ENCODE measurements around the gene MSH6.

MSH6 gene

GRCh38 chr2:47783486-47784351 lies 774 bp downstream of the MSH6 start:
- peak; percentile 19 to 22 for ATAC-seq

- ATAC-seq, result no peak
Measured at GRCh38 chr2:47784352-47784851, 1.5 kb downstream of the MSH6 start.

DNA sequence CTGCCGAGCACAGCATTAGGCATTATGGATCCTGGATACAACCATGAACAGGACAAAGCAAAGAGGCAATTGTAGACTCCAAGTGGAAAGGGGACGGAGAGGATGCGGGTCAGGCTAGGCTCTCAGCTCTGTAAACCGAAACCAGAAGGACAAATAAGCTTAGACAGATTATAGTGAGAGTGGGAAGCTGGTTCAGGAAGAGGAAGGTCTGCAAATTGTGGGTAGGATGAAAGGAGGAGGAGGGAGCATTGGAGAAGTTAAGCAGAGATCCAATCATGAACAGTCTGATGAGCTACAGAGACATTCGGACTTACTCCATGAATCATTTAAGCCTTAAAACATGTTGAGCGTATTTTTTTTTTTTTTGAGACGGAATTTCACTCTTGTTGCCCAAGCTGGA lies 3.0 kb downstream of the MSH6 start:
- no peak for ATAC-seq

GRCh38 chr2:47796090-47796697 lies 13.2 kb downstream of the MSH6 start:
- ATAC-seq, result no peak

DNA sequence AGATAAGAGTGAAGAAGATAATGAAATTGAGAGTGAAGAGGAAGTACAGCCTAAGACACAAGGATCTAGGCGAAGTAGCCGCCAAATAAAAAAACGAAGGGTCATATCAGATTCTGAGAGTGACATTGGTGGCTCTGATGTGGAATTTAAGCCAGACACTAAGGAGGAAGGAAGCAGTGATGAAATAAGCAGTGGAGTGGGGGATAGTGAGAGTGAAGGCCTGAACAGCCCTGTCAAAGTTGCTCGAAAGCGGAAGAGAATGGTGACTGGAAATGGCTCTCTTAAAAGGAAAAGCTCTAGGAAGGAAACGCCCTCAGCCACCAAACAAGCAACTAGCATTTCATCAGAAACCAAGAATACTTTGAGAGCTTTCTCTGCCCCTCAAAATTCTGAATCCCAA lies 15.7 kb downstream of the MSH6 start:
- ATAC-seq, result no peak

- no peak for ATAC-seq
Measured at GRCh38 chr2:47799031-47799609, 16.2 kb downstream of the MSH6 start.

DNA sequence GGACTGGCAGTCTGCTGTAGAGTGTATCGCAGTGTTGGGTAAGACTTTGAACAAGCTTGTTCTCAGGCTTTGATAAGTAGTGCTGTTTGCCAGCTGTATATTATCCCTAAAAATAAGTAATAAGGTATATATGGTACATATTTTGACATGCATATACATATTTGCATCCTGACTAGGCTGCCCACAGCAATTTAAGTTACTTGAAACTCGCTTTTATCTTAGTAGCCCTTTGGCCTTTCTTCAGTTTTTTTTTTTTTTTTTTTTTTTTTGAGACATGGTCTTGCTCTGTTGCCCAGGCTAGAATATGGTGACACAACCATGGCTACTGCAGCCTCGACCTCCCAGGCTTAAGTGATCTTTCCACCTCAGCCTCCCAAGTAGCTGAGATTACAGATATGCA lies 18.2 kb downstream of the MSH6 start:
- ATAC-seq, result no peak

DNA sequence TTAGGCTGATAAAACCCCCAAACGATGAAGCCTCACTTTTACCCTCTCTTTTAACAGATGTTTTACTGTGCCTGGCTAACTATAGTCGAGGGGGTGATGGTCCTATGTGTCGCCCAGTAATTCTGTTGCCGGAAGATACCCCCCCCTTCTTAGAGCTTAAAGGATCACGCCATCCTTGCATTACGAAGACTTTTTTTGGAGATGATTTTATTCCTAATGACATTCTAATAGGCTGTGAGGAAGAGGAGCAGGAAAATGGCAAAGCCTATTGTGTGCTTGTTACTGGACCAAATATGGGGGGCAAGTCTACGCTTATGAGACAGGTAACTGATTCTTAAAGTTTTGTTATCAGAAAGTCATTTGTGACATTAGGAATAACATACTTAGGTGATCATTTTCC lies 20.4 kb downstream of the MSH6 start:
- no peak for ATAC-seq

- no peak for ATAC-seq
Measured at GRCh38 chr2:47803770-47804169, 20.8 kb downstream of the MSH6 start.

- no peak for ATAC-seq
Measured at GRCh38 chr2:47805850-47806249, 22.9 kb downstream of the MSH6 start.

DNA sequence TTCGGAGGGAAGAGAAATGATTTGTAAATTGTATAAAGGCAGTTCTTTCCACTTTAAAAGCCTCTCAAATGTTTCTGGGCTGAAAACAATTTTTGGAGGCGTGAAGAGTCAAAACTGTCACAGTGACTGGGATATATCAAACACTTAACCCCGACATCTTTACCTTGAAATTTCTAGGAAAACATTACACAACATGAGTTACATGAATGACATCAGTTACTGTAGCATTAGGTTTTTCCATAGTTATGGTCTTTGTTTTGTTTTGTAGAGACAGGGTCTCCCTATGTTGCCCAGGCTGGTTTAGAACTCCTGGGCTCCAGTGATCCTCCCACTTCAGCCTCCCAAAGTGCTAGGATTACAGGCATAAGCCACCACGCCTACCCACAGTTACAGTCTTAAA lies 25.7 kb downstream of the MSH6 start:
- no peak for ATAC-seq

GRCh38 chr2:47809903-47810302 lies 27.0 kb downstream of the MSH6 start:
- no peak for ATAC-seq

- ATAC-seq, result no peak
Measured at GRCh38 chr2:47810850-47811249, 27.9 kb downstream of the MSH6 start.

- ATAC-seq, result no peak
Measured at GRCh38 chr2:47811668-47812067, 28.7 kb downstream of the MSH6 start.

- peak in 1 of 2 donors; percentile 36 for ATAC-seq
Measured at GRCh38 chr2:47815764-47816163, 32.8 kb downstream of the MSH6 start.

DNA sequence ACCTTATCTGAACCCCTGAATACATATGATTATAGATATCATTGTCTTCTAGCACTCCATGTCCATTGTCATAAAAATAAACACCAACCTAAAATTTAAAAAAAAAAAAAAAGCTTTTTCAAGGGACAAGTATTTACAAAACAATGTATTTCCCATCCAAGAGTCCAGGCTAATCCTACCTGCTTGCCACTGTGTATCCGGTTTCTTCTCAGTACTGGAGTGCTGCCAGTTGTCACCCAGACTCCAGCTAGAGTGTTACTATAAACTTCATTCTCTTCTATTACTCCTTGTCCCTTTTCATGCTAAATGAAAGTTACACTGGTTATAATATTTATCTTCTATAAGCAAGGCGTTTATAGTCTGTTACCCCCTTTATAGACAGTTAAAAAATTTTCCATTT lies 35.8 kb downstream of the MSH6 start:
- ATAC-seq, result no peak

GRCh38 chr2:47819834-47820233 lies 36.9 kb downstream of the MSH6 start:
- no peak for ATAC-seq

- no peak for ATAC-seq
Measured at GRCh38 chr2:47822518-47822917, 39.6 kb downstream of the MSH6 start.

- ATAC-seq, result peak; percentile 32 to 53
Measured at GRCh38 chr2:47833516-47833968, 50.6 kb downstream of the MSH6 start.

DNA sequence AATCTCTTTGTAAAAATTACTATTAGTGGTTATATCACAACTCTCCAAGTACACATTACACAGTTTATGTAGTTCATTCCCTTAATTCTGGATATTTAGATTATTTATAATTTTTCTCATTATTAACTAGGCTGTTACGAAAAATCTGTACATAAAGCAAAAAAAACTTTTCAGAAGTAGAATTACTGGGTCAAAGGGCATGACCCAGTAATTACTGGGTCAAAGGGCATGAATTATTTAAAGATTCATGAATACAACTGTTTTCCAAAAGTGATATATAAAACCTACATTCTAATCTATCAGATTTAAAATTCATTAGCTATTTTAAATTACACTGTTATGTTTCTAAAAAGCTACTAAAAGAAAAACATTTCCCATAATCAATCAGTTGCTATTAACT lies 55.3 kb downstream of the MSH6 start:
- no peak for ATAC-seq

DNA sequence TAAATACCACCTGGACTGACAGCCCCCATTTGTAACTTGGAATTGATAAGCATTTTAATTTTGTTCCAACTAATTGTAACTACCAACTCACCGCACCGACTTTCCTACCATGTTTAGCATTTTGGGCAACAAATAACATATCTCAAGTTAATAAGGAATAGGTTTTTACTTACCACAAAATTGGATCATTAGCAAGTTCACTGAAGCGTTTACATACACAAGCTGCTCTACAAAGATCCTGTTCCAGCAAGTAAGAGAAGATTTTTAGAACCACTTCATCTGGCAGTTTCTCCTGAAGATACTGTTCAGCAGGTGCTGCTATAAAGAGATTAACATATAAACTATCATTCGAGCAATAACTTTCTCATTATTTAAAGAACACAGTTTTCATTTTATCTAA lies 55.7 kb downstream of the MSH6 start:
- ATAC-seq, result no peak

DNA sequence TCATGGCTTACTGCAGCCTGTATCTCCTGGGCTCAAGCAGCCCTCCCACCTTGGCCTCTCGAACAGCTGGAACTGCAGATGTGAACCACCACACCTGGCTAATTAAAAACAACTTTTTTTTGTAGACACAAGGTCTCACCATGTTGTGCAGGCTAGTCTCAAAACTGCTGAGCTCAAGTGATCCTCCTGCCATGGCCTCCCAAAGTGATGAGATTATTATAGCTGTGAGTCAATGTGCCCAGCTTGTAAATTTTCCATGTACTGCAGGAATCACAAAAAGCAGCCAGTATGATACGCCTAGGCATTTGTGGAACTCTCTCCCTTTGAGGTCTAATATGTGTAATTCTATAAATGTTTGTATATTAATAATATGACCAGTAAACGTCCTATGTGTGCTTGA lies 59.9 kb downstream of the MSH6 start:
- no peak for ATAC-seq

GRCh38 chr2:47843407-47843806 lies 60.5 kb downstream of the MSH6 start:
- ATAC-seq, result no peak

DNA sequence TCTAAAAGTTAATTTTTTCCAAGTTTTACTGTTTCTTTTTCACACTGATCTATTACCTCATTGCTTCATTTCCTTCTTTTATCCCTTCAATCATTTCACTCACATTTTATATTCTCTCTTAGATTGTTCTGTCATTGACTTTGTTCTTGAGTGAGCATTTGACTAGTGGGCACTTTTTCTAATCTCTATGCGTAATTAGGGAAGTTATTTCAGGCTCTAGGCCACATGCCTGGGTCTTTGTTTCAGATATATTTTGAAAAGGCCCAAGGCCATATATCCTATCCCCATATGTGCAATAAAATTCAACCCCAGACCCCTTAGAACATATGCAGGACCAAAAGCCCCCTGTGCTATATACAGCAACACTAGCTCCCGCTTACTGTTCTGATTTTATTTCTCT lies 61.2 kb downstream of the MSH6 start:
- ATAC-seq, result no peak

Data from activated CD4-positive, CD25-positive, alpha-beta regulatory T cell treated with anti-CD3 and anti-CD28 coated beads, Interleukin-2, amount 50 U/mL, for 24 hours (primary cell).